SH-SY5Y (cell line): ENCODE data around the gene BZW2.

Source experiments
- GATA2 ChIP-seq: IDR thresholded peaks from 2 replicates; pipeline ENCODE4 v1.6.1; 2011; ENCODE audit warnings: mild to moderate bottlenecking, low read depth, low read length
- GATA3 ChIP-seq: IDR thresholded peaks from 2 replicates; pipeline ENCODE4 v1.6.1; 2011; ENCODE audit warnings: low read depth, mild to moderate bottlenecking, low read length, moderate library complexity

BZW2 gene

GRCh38 chr7:16645593-16646471, at the start of gene BZW2, which contains the start of gene ANKMY2:
TSS of gene BZW2 (plus strand) at chr7:16646181. CDS start at chr7:16665444, 19,263 bp downstream.
TSS of gene ANKMY2 (minus strand) at chr7:16645754. CDS start at chr7:16645573, 181 bp downstream.
- TF ChIP-seq GATA2 (no peak), GATA3 (no peak)

GRCh38 chr7:16598015-16598414, 48.0 kb upstream of the BZW2 start:
- TF ChIP-seq GATA3 (no peak), GATA2 (no peak)

- no peak for TF ChIP-seq GATA3
- TF ChIP-seq GATA2: no peak
Measured at GRCh38 chr7:16599860-16600259, 46.1 kb upstream of the BZW2 start.

GRCh38 chr7:16603633-16604032, 42.3 kb upstream of the BZW2 start:
- TF ChIP-seq GATA3: no peak
- no peak for TF ChIP-seq GATA2

- TF ChIP-seq GATA3: no peak
- no peak for TF ChIP-seq GATA2
Measured at GRCh38 chr7:16604054-16604453, 41.9 kb upstream of the BZW2 start.

GRCh38 chr7:16606704-16607103, 39.3 kb upstream of the BZW2 start:
- TF ChIP-seq GATA3 (no peak), GATA2 (no peak)

- TF ChIP-seq GATA2: no peak
- no peak for TF ChIP-seq GATA3
Measured at GRCh38 chr7:16609842-16610450, 36.0 kb upstream of the BZW2 start.

GRCh38 chr7:16611711-16612110, 34.3 kb upstream of the BZW2 start:
- TF ChIP-seq GATA3 (no peak), GATA2 (no peak)

- no peak for TF ChIP-seq GATA2
- TF ChIP-seq GATA3: no peak
Measured at GRCh38 chr7:16615228-16615627, 30.8 kb upstream of the BZW2 start.

- no peak for TF ChIP-seq GATA3
- no peak for TF ChIP-seq GATA2
Measured at GRCh38 chr7:16616122-16616521, 29.9 kb upstream of the BZW2 start.

- TF ChIP-seq GATA3: no peak
- no peak for TF ChIP-seq GATA2
Measured at GRCh38 chr7:16616542-16616941, 29.4 kb upstream of the BZW2 start.

- TF ChIP-seq GATA2 (no peak), GATA3 (no peak)
Measured at GRCh38 chr7:16619979-16620408, 26.0 kb upstream of the BZW2 start.

- TF ChIP-seq GATA3 (no peak), GATA2 (no peak)
Measured at GRCh38 chr7:16626388-16626787, 19.6 kb upstream of the BZW2 start.

- no peak for TF ChIP-seq GATA2
- TF ChIP-seq GATA3: no peak
Measured at GRCh38 chr7:16627236-16627635, 18.7 kb upstream of the BZW2 start.

- TF ChIP-seq GATA3 (no peak), GATA2 (no peak)
Measured at GRCh38 chr7:16630654-16631053, 15.3 kb upstream of the BZW2 start.
